Smooth muscle cell (in vitro differentiated cells): ENCODE data around the gene IRS2. TPM values are rescaled to one million over a fixed set of nuclear protein-coding genes. Genes with fewer than 3 reads are reported as not detected.

ENCODE experiments used
- DNase-seq: peaks from one replicate; lab custom pipeline; 2025; ENCODE audit not compliant: unreplicated experiment; lab: John Stamatoyannopoulos, UW
- H2AFZ ChIP-seq: fragments of 200-600 bp; sonication (generic); 2 replicates; pipeline ENCODE4 v1.6.0; 2016; ENCODE audit warnings: antibody characterized with exemption, low read depth, mild to moderate bottlenecking
- H3F3A ChIP-seq: fragments of 200-600 bp; sonication (generic); 2 replicates; pipeline ENCODE4 v1.6.0; 2017; ENCODE audit warnings: antibody characterized with exemption, low read depth
- H3K27ac ChIP-seq: fragments of 200-600 bp; sonication (generic); 2 replicates; pipeline ENCODE4 v1.5.1; 2016; ENCODE audit warnings: low read depth, mild to moderate bottlenecking
- H3K27me3 ChIP-seq: fragments of 200-600 bp; sonication (generic); 2 replicates; pipeline ENCODE4 v1.6.1; 2016; ENCODE audit warnings: low read depth, mild to moderate bottlenecking
- H3K36me3 ChIP-seq: fragments of 200-600 bp; sonication (generic); 2 replicates; pipeline ENCODE4 v1.5.1; 2016; ENCODE audit warnings: low read depth
- H3K4me1 ChIP-seq: fragments of 200-600 bp; sonication (generic); 2 replicates; pipeline ENCODE4 v1.5.1; 2016; ENCODE audit warnings: low read depth
- H3K4me2 ChIP-seq: fragments of 200-600 bp; sonication (generic); 2 replicates; pipeline ENCODE4 v1.6.0; 2016; ENCODE audit warnings: mild to moderate bottlenecking
- H3K4me3 ChIP-seq: fragments of 200-600 bp; sonication (generic); 2 replicates; pipeline ENCODE4 v1.5.1; 2016; ENCODE audit warnings: mild to moderate bottlenecking
- H3K79me2 ChIP-seq: fragments of 200-600 bp; sonication (generic); 2 replicates; pipeline ENCODE4 v1.6.0; 2016; ENCODE audit warnings: low read depth, mild to moderate bottlenecking
- H3K9ac ChIP-seq: fragments of 200-600 bp; sonication (generic); 2 replicates; pipeline ENCODE4 v1.6.0; 2016; ENCODE audit warnings: low read depth
- H3K9me3 ChIP-seq: fragments of 200-600 bp; sonication (generic); replicated peaks from 2 replicates; pipeline ENCODE4 v1.5.1; 2016; ENCODE audit warnings: low read depth
- H4K20me1 ChIP-seq: fragments of 200-600 bp; sonication (generic); 2 replicates; pipeline ENCODE4 v1.6.0; 2016; ENCODE audit warnings: low read depth
- WGBS: methylation state at CpG from one replicate; pipeline ENCODE4 v1.1.7; 2016; ENCODE audit warnings: low lambda C conversion rate; 5-methylcytosine and 5-hydroxymethylcytosine counted together
- polyA plus RNA-seq: library from polyadenylated mRNA; unstranded; fragments of >200 nt; fragmentation: Nextera tagmentation; extraction: Ambion mirVana; gene quantifications from 2 replicates; pipeline ENCODE4 v1.2.1, GENCODE V29; 2016
- total RNA-seq: library from RNA; depleted of rRNA; stranded (reverse); fragments of >200 nt; gene quantifications from 2 replicates; pipeline ENCODE4 v1.2.3, GENCODE V29; 2014
- TF ChIP-seq, protein P1 (sequence below): fragments of 200-600 bp; sonication (generic); IDR thresholded peaks from 2 replicates; pipeline ENCODE4 v1.5.1; 2017; ENCODE audit warnings: borderline replicate concordance, mild to moderate bottlenecking, antibody characterized with exemption; ENCODE audit not compliant: insufficient read depth, poor library complexity, severe bottlenecking

The IRS2 gene
- total and polyA plus RNA-seq, 2 experiments from 2014 or later: 0.90 to 1.7 TPM

DNA sequence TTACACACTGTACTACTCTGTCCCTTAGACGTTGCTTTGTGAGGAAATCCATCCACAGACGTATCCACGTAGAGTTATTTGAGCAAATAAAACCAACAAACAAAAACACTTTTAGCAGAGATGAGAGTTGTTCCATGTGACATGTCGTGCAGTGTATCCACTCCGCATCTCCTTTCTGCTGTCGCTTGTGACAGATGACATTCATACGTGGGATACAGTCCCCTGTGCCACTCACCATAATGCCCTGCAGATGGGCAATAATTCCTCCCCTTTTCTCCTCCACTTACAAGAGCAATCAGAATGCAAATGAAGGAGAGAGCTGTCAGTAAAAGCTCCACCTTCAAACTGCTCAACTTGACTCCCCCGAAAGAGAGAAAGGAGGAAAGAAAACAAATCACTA, 26.0 kb downstream of the IRS2 start:
- Histone ChIP-seq H3K4me1 (no peaks in the 10 kb centered on the region), H3K9ac (no peak overlapping the region), H3K4me3 (no peak overlapping the region), H3K36me3 (no peaks in the 10 kb centered on the region), H3K27me3 (no peaks in the 10 kb centered on the region), H4K20me1 (no peaks in the 10 kb centered on the region), H2AFZ (no peak overlapping the region), H3K27ac (no peak overlapping the region), H3K4me2 (no peak overlapping the region), H3K9me3 (no peaks in the 10 kb centered on the region), H3F3A (no peaks in the 10 kb centered on the region), H3K79me2 (no peaks in the 10 kb centered on the region)
- TF ChIP-seq, protein P1, sequence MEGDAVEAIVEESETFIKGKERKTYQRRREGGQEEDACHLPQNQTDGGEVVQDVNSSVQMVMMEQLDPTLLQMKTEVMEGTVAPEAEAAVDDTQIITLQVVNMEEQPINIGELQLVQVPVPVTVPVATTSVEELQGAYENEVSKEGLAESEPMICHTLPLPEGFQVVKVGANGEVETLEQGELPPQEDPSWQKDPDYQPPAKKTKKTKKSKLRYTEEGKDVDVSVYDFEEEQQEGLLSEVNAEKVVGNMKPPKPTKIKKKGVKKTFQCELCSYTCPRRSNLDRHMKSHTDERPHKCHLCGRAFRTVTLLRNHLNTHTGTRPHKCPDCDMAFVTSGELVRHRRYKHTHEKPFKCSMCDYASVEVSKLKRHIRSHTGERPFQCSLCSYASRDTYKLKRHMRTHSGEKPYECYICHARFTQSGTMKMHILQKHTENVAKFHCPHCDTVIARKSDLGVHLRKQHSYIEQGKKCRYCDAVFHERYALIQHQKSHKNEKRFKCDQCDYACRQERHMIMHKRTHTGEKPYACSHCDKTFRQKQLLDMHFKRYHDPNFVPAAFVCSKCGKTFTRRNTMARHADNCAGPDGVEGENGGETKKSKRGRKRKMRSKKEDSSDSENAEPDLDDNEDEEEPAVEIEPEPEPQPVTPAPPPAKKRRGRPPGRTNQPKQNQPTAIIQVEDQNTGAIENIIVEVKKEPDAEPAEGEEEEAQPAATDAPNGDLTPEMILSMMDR: no peak
- 89% methylated on average over 8 of the region's 8 CpGs for WGBS
- DNase-seq: no peak

DNA sequence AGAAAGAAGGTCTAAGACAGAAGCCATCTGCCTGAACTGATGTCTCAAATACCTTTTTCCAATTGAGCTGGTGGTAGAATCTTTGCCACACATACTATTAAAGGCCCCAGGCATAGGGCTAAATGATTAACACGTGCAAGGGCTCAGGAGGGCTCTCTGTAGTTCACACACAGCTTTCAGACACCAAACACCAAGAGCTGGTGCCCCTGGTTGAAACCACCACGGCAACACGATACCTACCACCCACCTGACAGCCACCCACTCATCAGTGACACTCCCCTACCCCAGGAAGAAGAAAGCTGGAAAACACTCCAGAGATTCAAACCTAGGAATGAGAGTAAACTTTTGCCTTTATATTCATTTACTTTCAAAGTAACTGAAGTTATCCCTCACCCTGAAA, 26.8 kb downstream of the IRS2 start:
- H3K4me2 ChIP-seq: no peak overlapping the region
- no peaks in the 10 kb centered on the region for H4K20me1 ChIP-seq
- H3F3A ChIP-seq: no peaks in the 10 kb centered on the region
- 96% methylated on average over 3 of the region's 3 CpGs for WGBS
- H2AFZ ChIP-seq: no peak overlapping the region
- H3K9me3 ChIP-seq: no peaks in the 10 kb centered on the region
- no peak overlapping the region for H3K4me3 ChIP-seq
- no peak overlapping the region for H3K27ac ChIP-seq
- no peaks in the 10 kb centered on the region for H3K36me3 ChIP-seq
- H3K79me2 ChIP-seq: no peaks in the 10 kb centered on the region
- H3K4me1 ChIP-seq: no peaks in the 10 kb centered on the region
- DNase-seq: no peak
- H3K9ac ChIP-seq: no peak overlapping the region
- H3K27me3 ChIP-seq: no peaks in the 10 kb centered on the region
- TF ChIP-seq, protein P1: no peak

DNA sequence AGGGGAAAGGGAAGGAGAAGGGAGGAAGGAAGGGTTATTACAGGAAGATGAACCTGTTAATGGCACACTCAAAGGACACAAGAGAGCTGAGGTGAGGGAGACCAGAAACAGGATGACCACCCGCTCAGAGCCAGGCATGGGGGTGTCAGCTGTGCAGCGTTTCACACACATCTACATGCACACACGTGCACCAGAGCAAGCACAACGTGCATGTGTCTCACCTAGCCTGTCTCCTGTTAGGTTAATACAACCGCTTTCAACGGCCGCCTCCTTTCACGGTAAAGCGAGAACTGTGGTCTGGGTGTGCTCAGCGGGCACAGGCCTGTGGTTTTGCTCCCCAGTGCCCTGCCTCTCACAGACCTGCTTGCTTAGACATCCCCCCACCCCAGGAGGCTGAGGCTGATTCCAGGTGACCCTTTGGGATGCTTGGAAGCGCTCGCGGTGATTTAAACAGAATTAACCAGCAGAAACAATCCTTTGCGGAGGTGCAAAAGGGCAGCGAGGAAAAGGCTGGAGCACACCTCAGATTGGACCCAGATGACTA, 27.4 kb downstream of the IRS2 start:
- Histone ChIP-seq H4K20me1 (no peaks in the 10 kb centered on the region), H3K9ac (no peak overlapping the region), H3K9me3 (no peaks in the 10 kb centered on the region), H3K4me3 (no peak overlapping the region), H3K4me2 (no peak overlapping the region), H2AFZ (no peak overlapping the region), H3F3A (no peaks in the 10 kb centered on the region), H3K36me3 (no peaks in the 10 kb centered on the region), H3K4me1 (no peaks in the 10 kb centered on the region), H3K79me2 (no peaks in the 10 kb centered on the region), H3K27me3 (no peaks in the 10 kb centered on the region), H3K27ac (no peak overlapping the region)
- 93% methylated on average over 15 of the region's 15 CpGs for WGBS
- TF ChIP-seq, protein P1: no peak
- DNase-seq: no peak

DNA sequence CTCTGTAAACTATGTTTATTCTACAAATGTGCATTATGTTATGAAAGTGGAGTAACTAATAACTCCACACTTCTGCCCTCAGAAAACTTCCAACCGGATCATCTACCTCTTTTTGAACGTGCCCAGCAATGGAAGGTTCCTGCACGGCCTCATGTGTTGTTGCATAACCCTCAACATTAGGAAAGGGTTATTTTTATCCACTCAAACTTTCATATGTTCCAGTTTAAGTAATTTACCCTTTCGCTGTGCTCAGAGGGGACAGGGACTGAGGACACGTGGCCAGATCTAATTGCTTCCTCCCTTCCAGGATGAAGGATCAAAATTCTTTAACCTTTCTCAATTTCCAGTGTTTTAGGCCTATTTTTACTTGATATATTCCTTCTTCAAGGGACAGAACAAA, 29.6 kb downstream of the IRS2 start:
- Histone ChIP-seq H3F3A (no peaks in the 10 kb centered on the region), H3K27ac (no peak overlapping the region), H4K20me1 (no peaks in the 10 kb centered on the region), H3K9me3 (no peaks in the 10 kb centered on the region), H3K9ac (no peak overlapping the region), H3K27me3 (no peaks in the 10 kb centered on the region), H3K79me2 (no peaks in the 10 kb centered on the region), H3K4me3 (no peak overlapping the region), H3K4me1 (no peaks in the 10 kb centered on the region), H2AFZ (no peak overlapping the region), H3K36me3 (no peaks in the 10 kb centered on the region), H3K4me2 (no peak overlapping the region)
- WGBS: 88% methylated on average over 5 of the region's 5 CpGs
- TF ChIP-seq, protein P1: no peak
- no peak for DNase-seq
